ENCODE results near the gene ARPP21.

Gene ARPP21

GRCh38 chr3:35773417-35773816, 134.1 kb downstream of the ARPP21 start:
- no peak for TF ChIP-seq CTCF (IDR thresholded peaks at IDR 0.05; ENCODE audit: insufficient read depth, low read length, missing control alignments)
- ChIA-PET CTCF (no interaction called here), POLR2A (no interaction called here)
- no peak overlapping the region for H3K4me3 ChIP-seq (ENCODE audit: low read depth, low read length)
- no peak for DNase-seq (ENCODE audit: low read depth, low spot score)

GRCh38 chr3:35776346-35776745, 137.0 kb downstream of the ARPP21 start:
- no peak for DNase-seq (ENCODE audit: low read depth, low spot score)
- TF ChIP-seq CTCF (IDR thresholded peaks at IDR 0.05; ENCODE audit: insufficient read depth, low read length, missing control alignments), result no peak
- CTCF ChIA-PET, result no interaction called here
- H3K4me3 ChIP-seq (ENCODE audit: low read depth, low read length), result no peak overlapping the region
- POLR2A ChIA-PET, result no interaction called here

- no peak for DNase-seq (ENCODE audit: low read depth, low spot score)
- H3K4me3 ChIP-seq (ENCODE audit: low read depth, low read length), result no peak overlapping the region
- no peak for TF ChIP-seq CTCF (IDR thresholded peaks at IDR 0.05; ENCODE audit: insufficient read depth, low read length, missing control alignments)
- POLR2A ChIA-PET, result no interaction called here
- CTCF ChIA-PET, result no interaction called here
Measured at GRCh38 chr3:35777065-35777464, 137.7 kb downstream of the ARPP21 start.

- ChIA-PET CTCF (no interaction called here), POLR2A (no interaction called here)
- no peak for TF ChIP-seq CTCF (IDR thresholded peaks at IDR 0.05; ENCODE audit: insufficient read depth, low read length, missing control alignments)
Measured at GRCh38 chr3:35777563-35778554, 138.5 kb downstream of the ARPP21 start.

GRCh38 chr3:35779611-35780010, 140.3 kb downstream of the ARPP21 start:
- POLR2A ChIA-PET, result no interaction called here
- H3K4me3 ChIP-seq (ENCODE audit: low read depth, low read length), result no peak overlapping the region
- TF ChIP-seq CTCF (IDR thresholded peaks at IDR 0.05; ENCODE audit: insufficient read depth, low read length, missing control alignments), result no peak
- no peak for DNase-seq (ENCODE audit: low read depth, low spot score)
- CTCF ChIA-PET, result no interaction called here

More at GRCh38 chr3:35777563-35778554, 138.5 kb downstream of the ARPP21 start:
- no peak for DNase-seq (ENCODE audit: low read depth, low spot score)
- no peak overlapping the region for H3K4me3 ChIP-seq (ENCODE audit: low read depth, low read length)

- no peak overlapping the region for H3K4me3 ChIP-seq (ENCODE audit: low read depth, low read length)
- CTCF ChIA-PET, result no interaction called here
- POLR2A ChIA-PET, result no interaction called here
- no peak for TF ChIP-seq CTCF (IDR thresholded peaks at IDR 0.05; ENCODE audit: insufficient read depth, low read length, missing control alignments)
- no peak for DNase-seq (ENCODE audit: low read depth, low spot score)
Measured at GRCh38 chr3:35780800-35781199, 141.5 kb downstream of the ARPP21 start.
